Stimulated activated CD4-positive, alpha-beta T cell treated with anti-CD3 and anti-CD28 coated beads, TNF-alpha, amount 100 ng/mL, for 1 hour (primary cell): Measurements from ENCODE around the gene TMEM39A.

Experiments
- DNase-seq, 3 donors: peaks; one replicate each; pipeline ENCODE4 v3.0.0-alpha.2; 2020; ENCODE audit warnings: low read depth in 3 of 3, low spot score in 1 of 3

The TMEM39A gene

GRCh38 chr3:119463171-119464169 lies at the start of gene TMEM39A:
Gene TMEM39A, minus strand, starts transcription at chr3:119463615. Its CDS starts 1,541 bp downstream, at chr3:119462074.
- DNase-seq: peak; percentile 96 to 98 (median 96)

- DNase-seq: no peak
Observed at GRCh38 chr3:119510690-119511089, 47.3 kb upstream of the TMEM39A start.

- no peak for DNase-seq
Observed at GRCh38 chr3:119508172-119508845, 44.9 kb upstream of the TMEM39A start.

DNA sequence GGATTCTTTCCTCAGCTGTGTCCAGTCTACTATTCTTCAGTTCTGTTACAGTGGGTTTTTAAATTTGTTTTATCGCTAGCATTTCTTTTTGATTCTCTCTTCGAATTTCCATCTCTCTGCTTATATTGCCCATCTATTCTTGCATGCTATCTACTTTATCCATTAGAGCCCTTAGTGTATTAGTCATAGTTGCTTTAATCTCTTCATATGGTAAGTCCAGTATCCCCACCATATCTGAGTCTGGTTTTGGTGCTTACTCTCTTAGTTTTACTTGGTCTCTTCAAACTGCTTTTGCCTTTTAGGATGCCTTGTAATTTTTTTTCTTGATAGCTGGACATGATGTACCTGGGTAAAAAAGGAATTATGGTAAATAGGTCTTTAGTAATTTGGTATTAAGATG lies 44.0 kb upstream of the TMEM39A start:
- DNase-seq: no peak

DNA sequence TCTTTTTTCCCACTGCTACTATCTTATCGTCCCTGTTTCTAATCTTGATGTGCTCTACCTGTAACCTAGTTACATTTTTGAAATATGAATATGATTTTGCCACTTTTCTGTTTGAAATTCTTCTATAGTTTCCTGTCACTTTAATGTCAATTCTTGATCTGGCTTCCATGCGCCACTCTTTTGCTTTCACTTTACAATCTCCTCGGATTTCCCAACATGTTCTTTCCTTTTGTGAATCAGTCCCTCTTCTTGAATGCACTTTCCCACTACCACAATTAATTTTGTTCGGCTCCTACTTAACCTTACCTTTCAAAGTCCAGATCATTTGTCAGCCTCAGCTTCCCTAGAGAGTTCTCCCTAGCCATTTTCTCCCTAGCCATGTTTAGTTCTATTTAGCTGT lies 43.2 kb upstream of the TMEM39A start:
- no peak for DNase-seq

DNA sequence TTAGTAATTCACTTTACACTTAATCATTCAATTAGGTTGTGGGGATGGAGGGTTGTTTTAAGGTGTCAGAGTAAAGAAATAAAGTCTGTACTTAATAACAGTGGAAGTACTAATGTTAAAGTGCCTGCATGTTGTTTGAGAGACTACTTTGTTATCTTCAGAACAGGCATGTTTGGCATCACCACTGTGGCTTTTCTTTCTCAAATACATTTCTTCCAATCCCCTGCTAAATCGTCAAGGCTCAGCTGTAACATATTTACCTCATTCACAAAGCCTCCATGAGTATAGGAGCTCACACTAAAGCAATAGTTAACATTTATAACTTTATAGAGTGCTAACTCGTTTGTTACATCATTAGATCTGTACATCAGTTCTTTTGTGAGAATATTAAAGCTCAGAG lies 37.5 kb upstream of the TMEM39A start:
- no peak for DNase-seq

DNA sequence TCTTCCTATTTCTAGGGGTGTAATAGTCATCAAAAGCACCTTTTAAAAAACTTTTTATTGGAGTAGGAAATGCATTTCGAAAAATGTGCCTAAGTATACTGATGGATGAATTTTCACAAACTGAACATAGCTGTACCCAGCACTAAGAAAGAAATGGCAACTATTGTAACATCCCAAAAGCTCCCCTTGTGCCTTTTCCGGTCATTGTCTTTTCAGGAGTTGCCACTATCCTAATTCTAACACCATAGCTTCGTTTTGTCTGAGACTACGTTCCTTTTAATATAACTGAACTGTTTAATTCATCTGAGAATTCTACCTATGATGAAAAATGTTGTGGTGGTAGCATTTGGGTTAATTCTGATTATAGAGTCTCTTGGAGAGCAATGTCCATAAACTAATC lies 36.9 kb upstream of the TMEM39A start:
- no peak for DNase-seq

DNA sequence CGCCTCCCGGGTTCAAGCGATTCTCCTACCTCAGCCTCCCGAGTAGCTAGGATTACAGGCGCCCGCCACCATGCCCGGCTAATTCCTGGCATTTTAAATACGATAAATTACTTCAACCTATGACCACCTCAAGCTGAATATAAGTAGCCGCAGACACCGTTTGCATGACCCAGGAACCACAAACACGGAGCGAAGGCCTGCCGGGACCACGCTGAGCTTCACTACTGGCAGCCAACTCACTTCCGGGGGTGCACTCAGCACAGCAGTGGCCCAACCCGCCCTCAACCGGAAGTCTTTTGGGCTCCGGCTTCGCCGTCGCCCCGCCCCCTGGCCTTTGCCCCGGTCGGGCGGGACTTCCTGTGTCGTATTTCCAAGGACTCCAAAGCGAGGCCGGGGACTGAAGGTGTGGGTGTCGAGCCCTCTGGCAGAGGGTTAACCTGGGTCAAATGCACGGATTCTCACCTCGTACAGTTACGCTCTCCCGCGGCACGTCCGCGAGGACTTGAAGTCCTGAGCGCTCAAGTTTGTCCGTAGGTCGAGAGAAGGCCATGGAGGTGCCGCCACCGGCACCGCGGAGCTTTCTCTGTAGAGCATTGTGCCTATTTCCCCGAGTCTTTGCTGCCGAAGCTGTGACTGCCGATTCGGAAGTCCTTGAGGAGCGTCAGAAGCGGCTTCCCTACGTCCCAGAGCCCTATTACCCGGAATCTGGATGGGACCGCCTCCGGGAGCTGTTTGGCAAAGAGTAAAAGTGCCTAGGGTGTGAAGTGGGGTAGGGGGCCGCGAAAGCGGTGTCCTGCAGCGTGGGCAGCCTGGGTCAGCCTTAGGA lies 35.0 kb upstream of the TMEM39A start, which contains the start of gene TIMMDC1:
TSS of gene TIMMDC1 (plus strand) at position 362 of the 826 bp plus-strand sequence. CDS start at position 549, 187 bp downstream.
- peak; percentile 88 to 95 (median 90) for DNase-seq

DNA sequence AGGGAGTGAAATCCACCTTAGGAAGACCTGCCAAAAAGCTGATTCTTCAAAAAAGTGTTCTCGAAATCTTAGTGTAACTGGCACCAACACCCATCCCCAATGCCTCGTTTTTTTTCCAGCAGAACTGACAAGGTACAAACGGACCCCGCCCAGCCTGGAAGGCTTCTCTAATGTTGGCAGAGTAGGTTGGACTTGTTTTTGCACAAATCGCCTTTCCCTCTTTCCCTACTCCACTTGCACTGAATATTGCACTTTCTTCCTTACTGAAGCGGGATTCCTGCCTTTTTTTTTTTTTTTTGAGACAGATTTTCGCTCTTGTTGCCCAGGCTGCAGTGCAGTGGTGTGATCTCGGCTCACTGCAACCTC lies 34.4 kb upstream of the TMEM39A start:
- no peak for DNase-seq

- no peak for DNase-seq
Observed at GRCh38 chr3:119494597-119494996, 31.2 kb upstream of the TMEM39A start.

GRCh38 chr3:119492810-119493209 lies 29.4 kb upstream of the TMEM39A start:
- no peak for DNase-seq

- DNase-seq: no peak
Observed at GRCh38 chr3:119492128-119492527, 28.7 kb upstream of the TMEM39A start.

DNA sequence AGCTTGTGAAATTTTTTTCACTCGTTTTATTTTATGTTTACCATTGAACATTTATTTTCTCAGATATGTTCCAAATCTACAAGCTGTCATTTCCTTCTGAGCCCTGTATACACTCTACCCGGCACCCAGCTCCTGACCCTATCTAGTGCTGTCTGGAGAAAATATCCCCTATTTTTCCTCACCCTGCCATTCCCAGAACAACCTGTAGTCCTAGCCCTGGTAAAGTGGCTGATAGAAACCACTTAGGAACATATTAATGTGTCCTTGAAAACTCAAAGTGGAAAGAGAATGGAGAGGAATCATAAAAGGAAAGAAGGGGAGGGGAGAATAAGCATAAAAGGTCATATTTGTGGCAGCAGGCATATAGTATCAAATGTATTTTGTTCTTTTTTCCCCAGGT lies 26.7 kb upstream of the TMEM39A start:
- DNase-seq: no peak

GRCh38 chr3:119485563-119485962 lies 22.1 kb upstream of the TMEM39A start:
- DNase-seq: no peak

DNA sequence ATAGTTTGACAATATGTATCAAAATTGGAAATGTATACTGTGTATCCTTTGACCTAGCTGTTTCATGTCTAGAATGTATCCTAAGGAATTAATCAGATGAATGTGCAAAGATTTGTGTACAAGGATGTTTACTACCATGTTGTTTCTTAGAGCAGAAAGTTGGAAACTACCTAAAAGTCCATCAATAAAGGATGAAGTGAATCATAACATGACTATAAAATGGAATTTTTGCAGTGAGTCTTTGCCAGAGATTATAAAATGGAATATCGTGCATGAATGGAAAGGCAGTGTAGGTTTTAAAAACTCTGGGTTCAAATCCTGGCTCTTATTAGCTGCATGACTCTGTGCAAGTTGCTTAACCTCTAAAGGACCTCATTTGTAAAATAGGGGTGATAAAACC lies 19.7 kb upstream of the TMEM39A start:
- no peak for DNase-seq

GRCh38 chr3:119481079-119481478 lies 17.7 kb upstream of the TMEM39A start:
- no peak for DNase-seq

DNA sequence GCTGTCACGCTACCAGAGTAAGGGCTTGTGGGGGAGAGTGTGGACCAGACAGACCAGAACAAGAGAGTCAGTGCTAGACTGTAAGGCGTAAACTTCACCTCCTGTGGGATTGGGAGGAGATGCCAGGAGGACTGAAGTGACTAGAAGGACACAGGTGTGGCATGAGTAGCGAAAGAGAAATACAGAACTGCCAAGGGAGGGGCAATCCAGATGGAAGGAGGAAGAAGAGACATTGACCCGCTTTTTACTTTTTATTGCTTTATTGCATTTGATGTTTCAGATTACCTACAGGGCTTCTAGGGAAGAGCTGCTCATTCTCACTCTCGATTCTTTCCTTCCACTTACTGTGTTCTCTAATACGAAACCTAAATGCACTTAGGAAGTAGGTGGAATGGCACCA lies 7.5 kb upstream of the TMEM39A start:
- DNase-seq: no peak

DNA sequence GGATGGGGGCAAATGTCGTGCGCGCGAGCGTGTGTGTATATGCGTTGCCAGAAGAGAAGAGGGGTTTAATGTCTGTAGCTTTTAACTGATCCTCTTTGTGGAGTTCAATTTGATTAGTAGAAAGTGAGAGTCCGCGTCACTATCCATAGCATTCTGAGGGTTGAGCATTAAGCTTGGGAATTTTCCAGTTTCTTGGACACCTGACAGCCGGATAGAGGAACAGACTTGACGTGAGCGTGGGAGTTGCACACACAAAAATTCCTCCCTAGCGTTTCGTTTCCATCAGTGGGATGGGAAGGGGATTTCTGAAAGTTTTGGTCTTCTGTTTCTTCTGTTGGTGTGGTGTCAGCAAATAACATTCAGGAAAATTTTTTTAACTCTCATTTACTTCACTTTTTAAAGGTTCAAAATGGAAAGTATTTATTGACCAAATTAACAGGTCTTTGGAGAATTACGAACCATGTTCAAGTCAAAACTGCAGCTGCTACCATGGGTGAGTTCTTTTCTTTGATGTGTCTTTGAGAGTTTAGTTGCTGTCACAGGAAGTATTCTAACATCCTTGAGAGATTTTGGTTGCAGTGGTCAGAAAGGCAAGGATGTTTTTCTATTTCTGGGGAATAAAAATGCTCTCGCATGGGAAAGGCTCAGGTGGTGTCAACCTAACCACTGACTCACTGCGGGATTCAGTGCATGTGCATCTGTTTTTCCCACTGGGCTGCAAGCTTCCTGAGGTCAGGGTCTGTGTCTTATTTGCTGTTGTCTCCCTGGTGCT lies 6.2 kb upstream of the TMEM39A start:
- no peak for DNase-seq

DNA sequence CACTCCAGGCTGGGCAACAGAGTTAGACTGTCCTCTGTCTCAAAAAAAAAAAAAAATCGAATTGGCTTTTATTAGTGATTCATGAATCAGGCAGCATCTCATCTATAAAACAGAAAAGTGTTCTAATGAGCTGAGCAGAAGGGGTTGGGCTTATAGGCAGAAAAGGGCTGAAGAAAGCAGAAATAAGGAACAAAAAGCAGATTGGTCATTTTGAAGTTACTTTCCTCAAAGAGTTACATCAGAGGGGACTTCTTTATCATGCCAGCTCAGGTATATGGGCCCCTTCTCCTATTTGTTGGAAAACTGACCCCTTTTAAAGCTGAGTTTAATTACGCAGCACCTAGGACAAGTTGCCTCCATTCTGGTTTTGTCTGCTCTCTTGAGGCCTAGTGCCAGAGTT lies 4.6 kb upstream of the TMEM39A start:
- DNase-seq: no peak

DNA sequence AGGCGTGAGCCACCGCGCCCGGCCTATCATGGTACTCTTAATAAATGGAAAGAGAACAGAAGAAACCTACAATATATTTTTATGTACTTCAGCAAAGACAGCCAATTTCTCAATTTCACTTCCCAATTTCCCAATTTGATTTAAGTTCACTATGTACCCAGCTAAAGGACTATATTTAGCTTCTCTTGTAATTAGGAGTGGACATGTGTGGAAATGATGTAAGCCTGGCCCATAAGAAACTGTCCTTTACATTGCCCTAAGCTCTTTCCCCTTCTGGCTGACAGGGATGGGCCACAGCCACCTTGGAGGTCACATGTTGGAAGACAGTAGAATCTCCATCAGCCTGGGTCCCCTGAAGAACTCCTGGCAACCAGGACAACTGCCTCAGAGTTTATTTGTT lies 6.2 kb downstream of the TMEM39A start:
- no peak for DNase-seq

DNA sequence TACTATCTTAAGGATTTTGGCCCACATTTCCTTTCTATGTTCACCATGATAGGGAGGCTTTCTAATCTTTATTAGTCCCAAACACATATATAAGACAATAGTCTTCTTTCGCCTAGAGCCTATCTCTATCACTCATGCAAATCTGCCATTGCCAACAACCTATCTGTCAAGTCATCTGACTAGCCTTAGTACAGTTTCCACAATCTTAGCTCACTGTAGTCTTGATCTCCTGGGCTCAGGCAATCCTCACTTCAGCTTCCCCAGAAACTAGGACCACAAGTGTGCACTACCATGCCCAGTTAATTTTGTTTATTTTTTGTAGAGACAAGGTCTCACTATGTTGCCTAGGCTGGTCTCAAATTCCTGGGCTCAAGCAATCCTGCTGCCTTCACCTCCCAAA lies 6.9 kb downstream of the TMEM39A start:
- DNase-seq: no peak
